Mammary epithelial cell (primary cell): ENCODE results near the gene SLC36A2.

Source experiments
- CTCF ChIP-seq, 2 donors: IDR thresholded peaks in 1 of 2; conservative IDR thresholded peaks in 1 of 2; 2 replicates each; pipeline ENCODE4 v1.5.1; 2011 to 2012; ENCODE audit warnings: inconsistent platforms in 2 of 2, low read length in 2 of 2, mild to moderate bottlenecking in 2 of 2, control low read depth in 1 of 2, low read depth in 1 of 2; ENCODE audit not compliant: insufficient read depth in 1 of 2; ENCODE audit errors: extremely low read depth in 1 of 2
- EZH2 ChIP-seq: IDR thresholded peaks from 2 replicates; pipeline ENCODE4 v1.6.1; 2012; ENCODE audit warnings: low read length, inconsistent platforms, borderline replicate concordance

GRCh38 chr5:151328734-151329133 is 18.6 kb downstream of the SLC36A2 start:
- TF ChIP-seq CTCF (conservative IDR thresholded peaks at IDR 0.05 in 1 of 2, IDR thresholded peaks at IDR 0.05 in 1 of 2; ENCODE audit: extremely low read depth in 1 of 2, insufficient read depth in 1 of 2, low read depth in 1 of 2, low read length in 2 of 2) (no peak), EZH2 (no peak)
